ENCODE data around the gene TBPL1.

DNA sequence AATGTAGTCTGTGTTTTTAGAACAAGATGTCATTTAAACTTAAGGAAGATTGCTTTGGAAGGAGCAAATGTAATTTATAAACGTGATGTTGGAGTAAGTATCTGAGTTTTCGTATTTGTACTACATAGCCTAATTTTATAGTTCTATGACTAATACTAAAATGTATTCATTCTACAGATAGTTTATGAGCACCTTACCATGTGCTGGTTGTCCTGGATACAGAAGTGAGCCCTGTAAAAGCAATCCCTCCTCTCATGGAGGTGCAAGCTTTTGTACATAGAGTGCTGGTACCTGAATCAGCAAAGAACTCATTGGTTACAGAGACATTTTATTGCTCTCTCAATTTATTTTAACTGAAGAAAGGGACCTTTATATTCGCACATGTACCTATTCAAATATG, 27.1 kb downstream of the TBPL1 start:
- no peak for TF ChIP-seq EZH2 (IDR thresholded peaks at IDR 0.05; ENCODE audit: insufficient read depth, poor library complexity, severe bottlenecking)
- TF ChIP-seq EZH2phosphoT487 (IDR thresholded peaks at IDR 0.05; ENCODE audit: insufficient read depth, low read depth), result no peak
